HG03460 (cell line): ENCODE data around the gene KIF11.
A peak's percentile ranks its signal among the peaks of the same experiment; 100 is the strongest.
"Not testable (repeated sequence)": the region's sequence is repeated elsewhere in the genome, so short reads cannot be mapped to it uniquely, and the experiment has no call there.

Experiments
- ATAC-seq: cut with Tn5 transposase; IDR thresholded peaks from one replicate; pipeline ENCODE4 v1.9.1; 2021; ENCODE audit not compliant: unreplicated experiment

KIF11 gene

DNA sequence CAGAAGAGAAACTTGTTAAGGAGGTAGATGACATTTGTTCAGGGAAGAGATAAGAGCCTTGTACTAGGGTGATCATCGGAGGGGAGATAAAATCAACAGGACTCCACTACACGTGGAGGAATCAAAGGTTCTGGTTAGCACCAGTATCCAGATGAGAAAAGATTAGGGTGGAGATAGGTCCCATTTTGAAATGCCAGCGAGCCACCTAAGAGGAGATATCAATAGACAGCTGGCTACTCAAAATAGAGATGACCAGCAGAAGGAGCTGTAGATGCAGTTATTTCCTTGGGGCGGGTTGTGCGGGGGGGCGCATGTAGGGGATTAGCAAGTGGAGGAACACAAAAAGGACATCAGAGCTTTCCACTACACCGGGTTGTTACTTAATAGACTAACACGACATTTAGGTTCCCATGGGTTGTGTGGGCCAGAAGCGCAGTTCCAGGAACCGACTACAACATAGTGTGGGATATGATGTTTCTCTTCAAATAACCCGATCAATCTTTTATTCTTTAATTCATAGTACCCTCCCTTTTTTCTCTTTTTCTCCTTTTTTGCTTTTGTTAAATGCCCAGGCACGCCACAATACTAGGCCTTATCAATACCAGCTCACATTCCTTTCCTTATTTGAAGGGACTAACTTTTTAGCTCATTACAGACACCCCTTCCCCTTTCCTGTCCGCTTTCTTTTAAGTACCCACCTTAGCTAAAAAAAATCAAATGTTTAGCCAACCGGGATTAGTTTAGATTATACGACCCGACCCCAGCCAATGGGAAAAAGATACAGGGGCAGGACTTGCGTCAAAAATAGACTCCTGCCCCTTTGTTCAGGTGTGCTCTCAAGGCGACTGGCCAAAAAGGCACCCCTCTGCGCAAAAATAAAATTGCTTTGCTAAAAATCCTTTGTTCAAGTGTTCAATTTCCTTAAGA lies 2.0 kb upstream of the KIF11 start:
- peak; percentile 11 for ATAC-seq

DNA sequence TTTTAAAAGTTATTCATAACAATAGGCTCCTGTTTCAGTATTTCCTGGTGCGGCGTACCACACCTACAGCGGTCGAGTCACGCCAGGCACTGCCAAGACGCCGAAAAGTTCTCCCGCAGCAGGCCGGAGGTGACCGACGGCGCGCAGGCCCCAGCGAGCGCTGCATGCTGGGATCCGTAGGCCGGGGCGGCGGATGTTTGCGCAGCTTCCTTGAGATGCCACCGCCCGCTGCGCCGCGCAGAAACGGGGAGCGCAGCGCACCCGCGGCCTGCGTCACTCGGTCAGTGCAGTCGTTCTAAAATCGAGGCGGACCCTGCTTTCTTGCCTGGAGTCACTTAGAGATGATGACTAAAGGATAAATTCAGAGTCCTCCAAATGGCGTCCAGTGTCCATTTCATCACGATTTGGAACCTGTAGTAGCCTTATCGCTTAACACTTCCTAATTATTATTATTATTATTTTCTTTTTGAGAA lies 1.3 kb upstream of the KIF11 start:
- peak; percentile 65 for ATAC-seq

DNA sequence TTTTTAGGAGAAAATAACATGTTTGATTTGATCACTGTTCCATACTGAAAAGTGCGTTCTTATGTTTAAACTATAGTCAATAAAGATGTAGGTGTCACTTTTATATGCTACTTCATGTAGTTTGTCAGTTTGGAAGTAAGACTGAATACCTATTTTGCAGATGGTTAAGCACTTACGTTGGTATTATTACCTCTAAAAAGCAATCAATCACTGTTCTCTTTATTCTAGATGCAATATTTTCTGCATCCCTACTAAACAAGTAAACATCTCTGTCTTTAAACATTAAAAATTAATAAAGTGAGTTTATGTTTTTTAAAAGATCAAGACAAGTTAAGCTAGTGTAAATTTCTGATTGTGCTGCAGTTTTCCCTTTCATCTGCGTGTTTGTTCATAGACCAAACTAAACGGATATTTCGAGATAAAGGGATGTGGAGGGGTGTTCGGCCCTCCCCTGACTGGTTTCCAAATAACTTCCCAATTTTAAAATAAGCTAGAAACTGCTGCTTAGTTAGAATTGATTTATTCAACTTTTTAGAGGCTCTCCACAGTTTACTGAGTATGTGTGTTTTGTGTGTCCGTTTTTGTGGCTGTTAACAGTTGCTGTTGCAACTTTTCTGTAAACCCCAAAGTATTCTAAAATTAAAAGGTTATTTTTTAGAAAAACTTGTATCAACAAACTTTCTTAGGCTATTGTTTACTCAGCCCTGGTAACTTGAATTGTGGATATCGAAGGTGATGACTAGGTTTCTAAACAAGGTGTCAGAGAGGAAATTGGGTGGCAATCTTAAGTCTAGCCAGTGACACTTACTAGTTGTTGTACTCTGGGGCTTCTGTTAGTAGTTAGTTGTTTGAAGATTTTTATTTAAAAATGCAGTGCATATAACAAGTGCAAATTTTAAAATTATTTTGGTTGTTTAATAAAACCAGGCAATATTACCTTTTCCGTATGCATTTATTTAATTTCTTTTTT lies 974 bp downstream of the KIF11 start:
- no peak for ATAC-seq

DNA sequence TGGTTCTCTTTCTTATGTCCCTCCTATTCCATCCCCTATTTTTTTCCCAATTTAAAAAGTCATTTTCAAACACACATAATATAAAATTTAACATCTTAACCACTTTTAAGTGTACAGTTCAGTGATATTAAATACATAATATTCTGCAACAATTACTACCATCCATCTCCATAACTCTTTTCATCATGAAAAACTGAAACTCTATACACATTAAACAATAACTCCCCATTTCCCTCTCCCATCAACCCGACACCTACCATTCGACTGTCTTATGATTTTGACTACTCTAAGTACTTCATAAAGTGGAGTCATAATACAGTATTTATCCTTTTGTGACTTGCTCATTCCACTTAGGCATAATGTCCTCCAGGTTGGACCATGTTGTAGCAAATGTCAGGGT lies 2.6 kb downstream of the KIF11 start:
- ATAC-seq: no peak

DNA sequence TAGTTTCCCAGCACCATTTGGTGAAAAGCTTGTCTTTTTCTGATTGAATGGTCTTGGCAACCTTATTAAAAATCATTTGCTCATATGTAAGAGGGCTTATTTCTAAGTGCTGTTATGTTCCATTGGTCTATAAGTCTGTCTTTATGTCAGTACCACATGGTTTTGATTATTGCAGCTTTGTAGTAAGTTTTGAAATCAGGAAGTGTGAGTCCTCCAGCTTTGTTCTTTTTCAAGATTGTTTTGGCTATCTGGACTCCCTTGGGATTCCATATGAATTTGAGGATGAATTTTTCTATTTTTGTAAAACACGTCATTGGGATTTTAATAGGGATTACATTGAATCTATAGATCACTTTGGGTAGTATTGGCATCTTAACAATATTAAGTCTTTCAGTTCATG lies 5.4 kb downstream of the KIF11 start:
- no peak for ATAC-seq

DNA sequence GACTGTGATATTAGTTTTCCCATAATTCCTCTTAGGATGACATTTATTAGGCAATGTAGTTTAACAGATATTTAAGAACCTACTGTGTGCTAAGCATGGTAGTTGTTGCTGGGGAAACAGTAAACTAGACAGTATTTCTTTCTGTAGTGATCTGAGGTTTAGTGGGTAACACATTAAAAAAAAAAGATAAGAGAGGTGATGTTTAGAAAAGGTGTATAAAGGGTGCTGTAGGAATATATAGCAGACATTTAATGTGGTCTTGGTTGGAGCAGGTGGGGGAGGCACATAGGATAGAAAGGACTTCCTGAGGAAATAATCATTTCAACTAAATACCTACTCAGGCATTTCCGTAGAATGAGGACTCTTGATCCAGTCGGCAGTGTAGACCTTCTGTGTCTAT lies 11.9 kb downstream of the KIF11 start:
- no peak for ATAC-seq

DNA sequence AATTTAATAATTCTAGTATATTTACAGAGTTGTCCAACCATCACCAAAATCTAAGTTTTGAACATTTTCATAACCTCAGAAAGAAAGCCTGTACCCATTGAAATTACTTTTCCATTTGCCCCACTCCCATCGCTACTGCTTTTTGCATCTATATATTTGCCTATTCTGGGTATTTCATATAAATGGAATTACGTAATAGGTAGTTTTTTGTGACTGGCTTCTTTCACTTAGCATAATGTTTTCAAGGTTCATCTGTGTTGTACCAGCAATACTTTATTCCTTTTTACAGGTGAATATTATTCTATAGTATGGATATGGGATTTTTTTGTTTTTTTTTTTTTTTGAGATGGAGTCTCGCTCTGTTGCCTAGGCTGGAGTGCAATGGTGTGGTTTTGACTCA lies 22.6 kb downstream of the KIF11 start:
- ATAC-seq: no peak

DNA sequence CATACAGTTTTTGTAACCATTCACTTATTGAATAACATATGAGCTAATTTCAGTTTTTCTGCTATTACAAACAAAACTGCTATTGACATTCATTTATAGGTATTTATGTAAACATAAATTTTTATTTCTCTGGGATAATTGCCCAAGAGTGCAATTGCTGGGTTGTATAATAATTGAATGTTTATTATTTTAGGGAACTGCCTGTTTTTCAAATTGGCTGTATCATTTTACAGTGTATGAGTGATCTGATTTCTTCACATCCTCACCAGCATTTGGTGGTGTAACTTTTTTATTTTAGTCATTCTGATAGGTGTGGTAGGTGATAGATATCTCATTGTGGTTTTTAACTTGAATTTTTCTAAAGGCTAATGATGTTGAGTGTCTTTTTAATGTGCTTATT lies 26.4 kb downstream of the KIF11 start:
- ATAC-seq: no peak

DNA sequence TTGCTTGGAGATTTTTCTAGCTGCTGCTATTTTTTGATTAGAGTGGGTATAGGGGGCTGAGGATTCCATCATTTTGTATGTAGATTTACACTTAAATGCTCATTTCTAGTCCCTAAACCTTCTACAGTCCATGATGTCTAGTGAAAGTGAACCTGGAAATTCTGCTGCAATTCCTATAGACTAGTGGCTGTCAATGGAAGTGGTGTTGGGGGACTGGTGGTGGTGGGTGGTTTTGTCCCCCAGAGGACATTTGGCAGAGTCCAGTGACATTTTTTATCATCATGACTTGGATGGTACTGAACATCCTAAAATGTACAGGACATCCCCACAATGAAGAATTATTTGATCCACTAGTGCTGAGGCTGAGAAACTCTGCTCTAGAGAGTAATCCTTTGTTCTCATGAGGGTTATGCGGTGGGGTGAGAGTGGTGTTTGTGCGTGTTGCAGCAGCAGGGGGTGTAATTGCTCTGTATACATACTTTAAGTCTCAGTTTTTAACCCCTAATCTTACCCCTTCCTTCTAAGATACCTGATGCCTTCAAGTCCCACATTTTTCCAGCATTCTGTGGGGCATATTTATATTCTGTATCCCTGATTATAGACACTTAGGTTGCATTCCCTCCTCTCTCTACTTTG lies 35.0 kb downstream of the KIF11 start:
- ATAC-seq: no peak

DNA sequence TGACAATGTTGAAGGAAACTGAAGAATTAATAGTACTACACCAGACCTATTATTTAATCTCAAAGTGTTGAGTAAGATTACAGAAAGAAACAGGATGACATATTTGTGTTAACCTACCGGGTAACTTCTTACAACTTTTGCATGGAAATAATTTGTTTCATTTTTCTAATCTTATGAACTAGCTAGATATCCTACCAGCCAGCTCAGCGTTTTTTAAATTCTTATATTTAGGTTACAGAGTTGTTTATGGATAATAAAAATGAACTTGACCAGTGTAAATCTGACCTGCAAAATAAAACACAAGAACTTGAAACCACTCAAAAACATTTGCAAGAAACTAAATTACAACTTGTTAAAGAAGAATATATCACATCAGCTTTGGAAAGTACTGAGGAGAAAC lies 37.0 kb downstream of the KIF11 start:
- ATAC-seq: no peak

DNA sequence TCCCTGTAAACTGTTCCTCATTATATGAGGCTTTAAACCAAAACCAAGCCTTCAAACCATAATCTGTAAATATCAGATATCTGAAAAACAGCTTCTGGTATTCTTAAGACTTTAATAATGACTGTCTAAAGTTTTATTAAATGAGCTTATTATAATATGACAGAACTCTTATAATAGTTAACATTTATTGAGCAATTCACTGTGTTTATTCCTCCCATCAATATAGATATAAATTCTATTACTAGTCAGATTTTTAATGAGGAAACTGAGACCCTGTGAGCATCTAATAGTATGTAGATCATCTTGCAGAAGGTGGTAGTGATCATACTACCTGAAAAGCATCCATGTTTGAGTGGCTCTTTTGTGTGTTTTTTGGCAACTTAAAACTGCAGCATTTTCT lies 45.1 kb downstream of the KIF11 start:
- ATAC-seq: no peak

DNA sequence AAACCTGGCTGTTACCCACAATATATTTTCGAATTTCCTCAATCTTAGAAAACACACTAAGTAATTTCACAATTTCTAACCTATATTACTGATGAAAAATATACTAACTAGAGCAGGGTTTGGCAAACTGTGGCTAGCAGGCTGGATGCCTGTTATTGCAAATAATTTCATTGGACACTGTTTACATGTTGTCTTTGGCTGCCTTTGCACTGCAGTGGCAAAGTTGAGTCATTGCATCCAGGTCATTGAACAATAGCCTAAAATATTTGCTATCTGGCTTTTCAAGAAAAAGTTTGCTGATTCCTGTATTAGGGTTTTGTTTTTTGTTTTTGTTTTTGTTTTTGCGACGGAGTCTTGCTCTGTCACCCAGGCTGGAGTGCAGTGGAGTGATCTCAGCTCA lies 47.2 kb downstream of the KIF11 start:
- ATAC-seq: no peak

DNA sequence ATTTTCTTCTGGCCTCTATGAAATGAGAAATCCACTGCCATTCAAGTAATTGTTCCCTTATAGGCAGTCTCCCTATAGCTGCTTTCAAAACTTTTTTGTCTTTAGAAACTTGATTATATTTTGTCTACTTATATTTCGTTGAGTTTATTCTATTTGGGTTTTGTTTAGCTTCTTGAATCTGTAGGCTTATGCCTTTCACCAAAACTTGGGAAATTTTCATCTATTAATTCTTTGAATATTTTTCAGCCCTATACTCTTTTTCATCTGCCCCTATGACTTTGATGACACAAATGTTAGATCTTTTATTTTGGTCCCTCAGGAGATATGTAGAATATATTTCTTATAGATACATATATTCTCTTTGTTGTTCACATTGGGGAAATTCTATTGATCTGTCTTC lies 48.6 kb downstream of the KIF11 start:
- no peak for ATAC-seq

DNA sequence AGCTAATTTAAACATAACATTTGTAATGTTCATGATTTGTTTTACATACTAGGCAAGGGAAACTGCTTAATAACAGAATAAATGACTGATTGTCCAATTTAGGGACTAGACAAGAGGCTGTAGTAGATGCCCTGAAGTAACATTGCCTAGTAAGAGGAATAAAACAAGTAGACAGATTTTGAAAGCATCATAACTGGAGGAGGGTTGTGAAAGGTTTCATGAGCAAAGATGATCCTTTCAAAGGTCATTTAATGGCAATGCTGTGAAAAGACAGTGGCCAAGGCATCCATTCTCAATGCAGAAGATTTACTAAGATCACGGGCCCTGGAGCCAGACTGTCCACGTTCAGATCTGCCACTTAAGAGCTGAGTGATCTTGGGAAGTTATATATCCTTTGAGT lies 52.0 kb downstream of the KIF11 start:
- ATAC-seq: no peak

DNA sequence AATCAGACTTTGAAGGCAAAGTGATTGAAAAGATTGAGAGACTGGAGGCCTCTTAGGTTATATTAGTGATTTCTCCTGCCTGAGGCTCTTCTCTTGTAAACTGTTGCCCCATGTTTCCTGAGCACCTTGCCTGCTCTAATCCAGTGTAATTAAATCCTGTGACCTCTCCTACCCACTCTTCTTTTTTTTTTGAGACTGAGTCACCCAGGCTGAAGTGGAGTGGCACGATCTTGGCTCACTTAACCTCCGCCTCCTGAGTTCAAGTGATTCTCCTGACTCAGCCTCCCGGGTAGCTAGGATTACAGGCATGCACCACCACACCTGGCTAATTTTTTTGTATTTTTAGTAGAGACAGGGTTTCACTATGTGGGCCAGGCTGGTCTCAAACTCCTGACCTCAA lies 57.9 kb downstream of the KIF11 start:
- not testable (repeated sequence) for ATAC-seq

DNA sequence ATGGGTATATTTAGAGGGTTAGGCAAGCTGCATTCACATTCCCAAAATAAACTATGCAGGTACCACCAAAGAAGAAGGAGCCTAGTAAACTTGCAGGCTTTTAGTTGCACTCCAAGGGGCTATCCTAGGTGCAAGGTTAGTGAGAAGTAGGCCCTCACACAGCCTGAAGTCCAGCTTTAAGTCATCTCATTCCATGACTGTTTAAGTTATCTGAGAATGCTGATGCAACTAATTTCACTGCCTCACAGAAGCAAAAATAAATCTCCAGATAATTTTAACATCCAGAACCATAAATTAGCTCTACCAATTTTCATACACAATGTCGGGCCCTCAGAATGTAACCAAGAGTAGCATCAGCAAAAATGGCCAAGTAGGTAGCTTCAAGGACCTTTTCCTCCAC lies 62.5 kb downstream of the KIF11 start:
- no peak for ATAC-seq

DNA sequence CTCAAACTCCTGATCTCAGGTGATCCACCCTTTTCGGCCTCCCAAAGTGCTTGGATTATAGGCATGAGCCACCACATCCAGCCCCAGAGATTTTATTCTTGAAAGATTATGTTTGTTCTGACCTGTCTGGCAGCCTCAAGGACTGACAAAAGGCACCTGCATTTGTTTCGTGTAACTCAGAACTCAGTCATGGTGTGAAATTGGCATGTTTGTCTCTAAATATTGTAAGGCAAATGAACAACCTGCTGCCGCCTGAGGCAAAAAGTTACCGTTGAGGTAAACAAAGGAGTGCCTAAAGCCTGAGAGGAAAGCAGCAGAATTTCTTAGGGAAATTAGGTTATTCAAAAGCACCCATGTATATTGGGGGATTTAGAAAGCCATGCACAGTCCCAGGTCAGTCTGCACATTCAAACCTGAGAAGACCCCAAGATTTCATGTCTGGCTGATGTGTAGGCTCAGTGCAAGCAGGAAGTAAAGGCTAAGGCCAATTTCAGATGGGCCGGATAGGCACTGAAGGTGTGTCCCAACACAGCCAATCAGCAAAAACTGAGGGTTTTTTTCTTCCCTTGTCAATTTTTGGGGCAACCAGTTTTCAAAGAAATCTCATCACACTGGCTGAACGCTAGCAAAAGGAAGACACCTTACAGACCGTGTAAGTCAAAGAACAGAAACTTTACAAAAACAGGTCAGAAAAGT lies 63.5 kb downstream of the KIF11 start:
- no peak for ATAC-seq

DNA sequence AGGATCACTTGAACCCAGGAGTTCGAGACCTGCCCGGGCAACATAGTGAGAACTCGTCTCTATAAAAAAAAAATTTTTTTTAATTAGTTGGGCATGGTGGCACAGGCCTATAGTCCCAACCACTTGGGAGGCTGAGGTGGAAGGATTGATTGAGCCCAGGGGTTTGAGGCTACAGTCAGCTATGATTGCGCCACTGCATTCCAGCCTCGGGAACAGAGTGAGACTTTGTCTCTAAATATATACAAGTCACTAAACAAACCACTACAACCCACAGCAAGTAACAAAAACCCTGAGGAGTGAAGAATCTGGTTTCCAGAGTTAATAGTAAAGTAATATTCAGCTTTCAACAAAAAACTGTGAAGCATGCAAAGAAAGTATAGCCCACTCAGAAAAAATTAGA lies 64.1 kb downstream of the KIF11 start:
- ATAC-seq: no peak

DNA sequence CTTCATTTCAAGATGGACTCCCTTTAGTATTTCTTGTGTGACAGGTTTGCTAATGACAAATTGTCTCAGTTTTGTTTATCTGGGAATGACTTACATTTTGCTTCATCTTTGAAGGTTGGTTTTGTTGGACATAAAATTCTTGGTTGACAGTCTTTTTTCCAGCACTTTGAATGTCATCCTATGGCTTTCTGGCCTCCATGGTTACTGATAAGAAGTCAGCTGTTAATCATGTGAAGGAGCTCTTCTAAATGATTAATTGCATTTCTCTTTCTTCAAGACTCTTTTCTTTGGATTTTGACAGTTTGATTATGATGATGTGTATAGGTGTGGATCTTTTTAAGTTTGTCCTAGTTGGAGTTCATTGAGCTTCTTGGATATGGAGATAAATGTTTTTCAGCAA lies 69.9 kb downstream of the KIF11 start:
- ATAC-seq: no peak

DNA sequence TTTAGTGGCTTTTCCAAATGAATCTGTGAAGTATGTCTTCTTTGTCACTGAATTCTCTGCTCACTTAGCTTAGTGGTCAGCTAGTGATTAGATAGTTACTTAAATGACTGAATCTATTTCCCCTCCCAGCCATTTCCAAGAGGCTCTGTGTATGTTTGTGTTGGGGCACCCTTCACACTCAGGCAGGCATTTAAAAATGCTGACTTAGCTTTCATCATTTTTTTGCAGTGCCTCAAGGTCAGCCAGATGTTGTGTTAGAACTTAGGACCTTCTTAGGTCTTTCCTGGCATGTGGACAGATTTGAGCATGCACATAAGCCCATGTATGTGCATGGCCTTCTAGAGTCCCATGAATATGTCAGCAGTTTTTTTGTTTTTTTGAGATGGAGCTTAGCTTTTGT lies 71.4 kb downstream of the KIF11 start:
- no peak for ATAC-seq

DNA sequence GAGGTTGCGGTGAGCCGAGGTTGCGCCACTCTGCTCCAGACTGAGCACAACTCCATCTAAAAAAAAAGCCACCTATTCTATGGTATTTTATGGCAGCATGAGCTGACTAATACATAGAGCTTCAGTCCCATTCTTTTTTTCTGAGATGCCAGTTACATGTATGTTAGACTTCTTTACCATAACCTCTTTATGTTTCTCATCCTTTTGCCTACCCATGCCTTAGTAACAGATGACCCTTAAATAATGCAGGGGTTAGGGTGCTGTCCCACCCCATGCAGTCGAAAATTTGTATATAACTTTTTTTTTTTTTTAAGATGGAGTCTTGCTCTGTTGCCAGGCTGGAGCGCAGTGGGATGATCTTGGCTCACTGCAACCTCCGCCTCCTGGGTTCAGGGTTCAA lies 74.1 kb downstream of the KIF11 start:
- ATAC-seq: no peak
